ENCODE data around the gene CDC42EP4. TPM values are rescaled to one million over a fixed set of nuclear protein-coding genes. Genes with fewer than 3 reads are reported as not detected.
A peak's percentile ranks its signal among the peaks of the same experiment; 100 is the strongest.

The CDC42EP4 gene
- total RNA-seq, 1 donor from 2014 or later: 34.0 TPM

GRCh38 chr17:73342541-73343167 is 30.9 kb upstream of the CDC42EP4 start:
- intact Hi-C loops (cut with micrococcal nuclease): no loop called here
- no peak for DNase-seq
- H3K4me3 ChIP-seq: peak overlapping the region; percentile 34
- peak overlapping the region; percentile 67 for H3K27ac ChIP-seq (replicated peaks)
- H3K27me3 ChIP-seq (ENCODE audit: low read depth): no peaks in the 10 kb centered on the region
- no peaks in the 10 kb centered on the region for H3K9me3 ChIP-seq (replicated peaks)
- H3K4me1 ChIP-seq: peaks cover 27% of the 10 kb centered on the region
- TF ChIP-seq CTCF (IDR thresholded peaks at IDR 0.05; ENCODE audit: borderline replicate concordance): no peak
- no peaks in the 10 kb centered on the region for H3K36me3 ChIP-seq

DNA sequence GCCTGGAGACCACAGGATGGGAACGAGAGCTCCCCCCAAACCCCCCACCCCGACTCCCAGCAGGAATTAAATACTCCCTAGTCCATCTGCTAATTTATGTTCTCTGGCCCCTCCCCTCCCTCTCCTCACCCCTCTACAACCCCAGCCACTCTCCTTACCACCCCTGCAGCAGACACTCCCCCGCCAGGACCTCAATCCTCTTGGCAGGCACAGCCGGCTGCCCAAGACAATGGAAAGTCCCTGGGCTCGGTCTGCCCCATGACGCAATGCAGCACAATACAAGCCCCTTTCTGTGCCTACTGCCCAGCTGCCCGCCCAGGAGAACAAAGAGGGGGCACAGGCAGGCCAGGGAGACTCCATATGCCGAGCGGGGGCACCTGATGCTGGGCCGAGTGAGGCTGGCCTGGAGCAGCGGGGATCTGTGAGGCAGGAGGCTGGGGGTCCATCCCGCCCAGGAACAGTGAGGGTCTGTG is 30.3 kb upstream of the CDC42EP4 start:
- intact Hi-C loops (cut with micrococcal nuclease): no loop called here
- Histone ChIP-seq H3K36me3 (no peaks in the 10 kb centered on the region), H3K27me3 (ENCODE audit: low read depth) (no peaks in the 10 kb centered on the region), H3K4me1 (peaks cover 31% of the 10 kb centered on the region), H3K27ac (replicated peaks) (peak overlapping the region; percentile 67), H3K4me3 (no peak overlapping the region), H3K9me3 (replicated peaks) (no peaks in the 10 kb centered on the region)
- peak; percentile 53 for DNase-seq
- no peak for TF ChIP-seq CTCF (IDR thresholded peaks at IDR 0.05; ENCODE audit: borderline replicate concordance)

GRCh38 chr17:73341350-73342049 is 29.7 kb upstream of the CDC42EP4 start:
- Histone ChIP-seq H3K27ac (replicated peaks) (peak overlapping the region; percentile 33), H3K9me3 (replicated peaks) (no peaks in the 10 kb centered on the region), H3K27me3 (ENCODE audit: low read depth) (no peaks in the 10 kb centered on the region), H3K4me3 (no peak overlapping the region), H3K4me1 (peaks cover 37% of the 10 kb centered on the region), H3K36me3 (no peaks in the 10 kb centered on the region)
- DNase-seq: no peak
- intact Hi-C loops (cut with micrococcal nuclease): no loop called here
- TF ChIP-seq CTCF (IDR thresholded peaks at IDR 0.05; ENCODE audit: borderline replicate concordance): no peak

- no peaks in the 10 kb centered on the region for H3K9me3 ChIP-seq (replicated peaks)
- no peak overlapping the region for H3K4me3 ChIP-seq
- TF ChIP-seq CTCF (IDR thresholded peaks at IDR 0.05; ENCODE audit: borderline replicate concordance): no peak
- H3K36me3 ChIP-seq: no peaks in the 10 kb centered on the region
- H3K27ac ChIP-seq (replicated peaks): peak overlapping the region; percentile 6
- no peak for DNase-seq
- no peaks in the 10 kb centered on the region for H3K27me3 ChIP-seq (ENCODE audit: low read depth)
- H3K4me1 ChIP-seq: peaks cover 42% of the 10 kb centered on the region
- intact Hi-C loops (cut with micrococcal nuclease): no loop called here
Measured at GRCh38 chr17:73340093-73340596, 28.3 kb upstream of the CDC42EP4 start.

DNA sequence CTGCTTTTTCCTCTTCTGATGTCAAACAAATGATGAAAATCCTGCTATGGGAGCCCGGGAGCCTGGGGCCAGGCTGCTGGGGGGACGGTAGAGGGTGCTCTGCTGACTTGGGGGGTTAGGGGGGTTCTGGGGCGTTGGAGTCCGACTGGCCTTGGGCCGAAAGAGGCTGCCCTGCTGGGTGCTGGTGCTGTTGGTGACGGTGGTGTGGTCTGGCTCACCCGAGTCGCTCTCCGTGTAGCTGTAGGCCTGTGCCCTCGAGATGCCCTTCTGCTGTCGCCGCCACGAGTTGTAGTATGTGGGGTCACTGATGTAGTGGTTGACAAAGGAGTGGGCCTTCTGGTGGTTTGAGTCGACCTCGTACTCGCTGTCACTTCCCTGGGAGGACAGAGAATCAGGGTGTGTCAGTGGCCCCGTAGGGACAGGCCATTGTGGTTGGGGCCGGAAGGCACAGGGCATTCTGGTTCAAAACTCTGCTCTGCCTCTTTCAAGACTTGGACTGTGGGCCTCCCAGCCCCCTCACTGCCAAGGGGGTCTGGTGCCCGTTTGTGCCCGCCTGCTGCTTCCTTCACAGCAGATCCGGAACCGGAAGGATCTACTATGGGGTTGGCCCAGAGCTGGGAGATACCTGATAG is 26.9 kb upstream of the CDC42EP4 start:
- Histone ChIP-seq H3K9me3 (replicated peaks) (no peaks in the 10 kb centered on the region), H3K4me1 (peaks cover 39% of the 10 kb centered on the region), H3K36me3 (no peaks in the 10 kb centered on the region), H3K27me3 (ENCODE audit: low read depth) (no peaks in the 10 kb centered on the region), H3K27ac (replicated peaks) (peak overlapping the region; percentile 70), H3K4me3 (no peak overlapping the region)
- intact Hi-C loops (cut with micrococcal nuclease): no loop called here
- no peak for DNase-seq
- no peak for TF ChIP-seq CTCF (IDR thresholded peaks at IDR 0.05; ENCODE audit: borderline replicate concordance)
